Neural cell (in vitro differentiated cells): ENCODE data around the gene SEC14L1.

Experiments used
- EP300 ChIP-seq: fragments of 450-650 bp; conservative IDR thresholded peaks from 2 replicates; pipeline ENCODE4 v1.6.1; 2014; ENCODE audit warnings: antibody characterized with exemption, mild to moderate bottlenecking, moderate library complexity; ENCODE audit not compliant: poor library complexity, severe bottlenecking
- SMC3 ChIP-seq: fragments of 450-650 bp; conservative IDR thresholded peaks from 2 replicates; pipeline ENCODE4 v1.6.1; 2014; ENCODE audit warnings: antibody characterized with exemption, mild to moderate bottlenecking, moderate library complexity; ENCODE audit not compliant: poor library complexity
- TF ChIP-seq, protein P1 (sequence below): fragments of 450-650 bp; IDR thresholded peaks from 2 replicates; pipeline ENCODE4 v1.5.1; 2014; ENCODE audit warnings: antibody characterized with exemption, mild to moderate bottlenecking, moderate library complexity; ENCODE audit not compliant: poor library complexity, severe bottlenecking
- TF ChIP-seq, protein P2 (sequence below): IDR thresholded peaks from 2 replicates; pipeline ENCODE4 v1.6.1; 2012; ENCODE audit warnings: borderline replicate concordance

DNA sequence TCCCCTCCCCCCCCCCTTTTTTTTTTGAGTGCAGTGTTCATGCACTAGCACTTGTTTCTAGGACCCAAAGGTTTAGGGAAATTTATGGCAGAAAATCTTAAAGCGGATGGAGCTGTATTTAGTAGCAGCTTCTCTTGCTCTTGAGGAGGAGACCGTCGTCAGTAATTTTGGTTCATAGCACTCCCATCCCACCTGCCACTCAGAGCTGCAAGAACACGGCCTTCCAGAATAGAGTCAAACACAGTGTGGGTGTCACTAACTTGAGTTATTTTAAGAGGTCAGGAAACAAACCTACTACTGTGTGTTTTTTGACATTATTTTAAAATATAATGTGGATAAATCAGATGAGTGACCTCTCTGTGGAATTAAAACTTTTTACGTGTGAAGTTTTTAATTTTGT is 37.3 kb downstream of the SEC14L1 start:
- TF ChIP-seq, protein P1, sequence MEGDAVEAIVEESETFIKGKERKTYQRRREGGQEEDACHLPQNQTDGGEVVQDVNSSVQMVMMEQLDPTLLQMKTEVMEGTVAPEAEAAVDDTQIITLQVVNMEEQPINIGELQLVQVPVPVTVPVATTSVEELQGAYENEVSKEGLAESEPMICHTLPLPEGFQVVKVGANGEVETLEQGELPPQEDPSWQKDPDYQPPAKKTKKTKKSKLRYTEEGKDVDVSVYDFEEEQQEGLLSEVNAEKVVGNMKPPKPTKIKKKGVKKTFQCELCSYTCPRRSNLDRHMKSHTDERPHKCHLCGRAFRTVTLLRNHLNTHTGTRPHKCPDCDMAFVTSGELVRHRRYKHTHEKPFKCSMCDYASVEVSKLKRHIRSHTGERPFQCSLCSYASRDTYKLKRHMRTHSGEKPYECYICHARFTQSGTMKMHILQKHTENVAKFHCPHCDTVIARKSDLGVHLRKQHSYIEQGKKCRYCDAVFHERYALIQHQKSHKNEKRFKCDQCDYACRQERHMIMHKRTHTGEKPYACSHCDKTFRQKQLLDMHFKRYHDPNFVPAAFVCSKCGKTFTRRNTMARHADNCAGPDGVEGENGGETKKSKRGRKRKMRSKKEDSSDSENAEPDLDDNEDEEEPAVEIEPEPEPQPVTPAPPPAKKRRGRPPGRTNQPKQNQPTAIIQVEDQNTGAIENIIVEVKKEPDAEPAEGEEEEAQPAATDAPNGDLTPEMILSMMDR, result no peak
- TF ChIP-seq EP300, result no peak
- TF ChIP-seq, protein P2, sequence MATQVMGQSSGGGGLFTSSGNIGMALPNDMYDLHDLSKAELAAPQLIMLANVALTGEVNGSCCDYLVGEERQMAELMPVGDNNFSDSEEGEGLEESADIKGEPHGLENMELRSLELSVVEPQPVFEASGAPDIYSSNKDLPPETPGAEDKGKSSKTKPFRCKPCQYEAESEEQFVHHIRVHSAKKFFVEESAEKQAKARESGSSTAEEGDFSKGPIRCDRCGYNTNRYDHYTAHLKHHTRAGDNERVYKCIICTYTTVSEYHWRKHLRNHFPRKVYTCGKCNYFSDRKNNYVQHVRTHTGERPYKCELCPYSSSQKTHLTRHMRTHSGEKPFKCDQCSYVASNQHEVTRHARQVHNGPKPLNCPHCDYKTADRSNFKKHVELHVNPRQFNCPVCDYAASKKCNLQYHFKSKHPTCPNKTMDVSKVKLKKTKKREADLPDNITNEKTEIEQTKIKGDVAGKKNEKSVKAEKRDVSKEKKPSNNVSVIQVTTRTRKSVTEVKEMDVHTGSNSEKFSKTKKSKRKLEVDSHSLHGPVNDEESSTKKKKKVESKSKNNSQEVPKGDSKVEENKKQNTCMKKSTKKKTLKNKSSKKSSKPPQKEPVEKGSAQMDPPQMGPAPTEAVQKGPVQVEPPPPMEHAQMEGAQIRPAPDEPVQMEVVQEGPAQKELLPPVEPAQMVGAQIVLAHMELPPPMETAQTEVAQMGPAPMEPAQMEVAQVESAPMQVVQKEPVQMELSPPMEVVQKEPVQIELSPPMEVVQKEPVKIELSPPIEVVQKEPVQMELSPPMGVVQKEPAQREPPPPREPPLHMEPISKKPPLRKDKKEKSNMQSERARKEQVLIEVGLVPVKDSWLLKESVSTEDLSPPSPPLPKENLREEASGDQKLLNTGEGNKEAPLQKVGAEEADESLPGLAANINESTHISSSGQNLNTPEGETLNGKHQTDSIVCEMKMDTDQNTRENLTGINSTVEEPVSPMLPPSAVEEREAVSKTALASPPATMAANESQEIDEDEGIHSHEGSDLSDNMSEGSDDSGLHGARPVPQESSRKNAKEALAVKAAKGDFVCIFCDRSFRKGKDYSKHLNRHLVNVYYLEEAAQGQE, result no peak
- TF ChIP-seq SMC3, result no peak
